Adipose tissue (tissue), 3 donors: ENCODE results near the gene MAST4. TPM values are rescaled to one million over a fixed set of nuclear protein-coding genes. Genes with fewer than 3 reads are reported as not detected.
"Not testable (repeated sequence)": the region's sequence is repeated elsewhere in the genome, so short reads cannot be mapped to it uniquely, and the experiment has no call there.

Experiments used
- H3K27ac ChIP-seq: one replicate; pipeline ENCODE4 v1.5.1; 2013; ENCODE audit warnings: low read depth, low read length
- WGBS, 3 donors: extraction: QIAGEN DNeasy Blood & Tissue Kit; methylation state at CpG; one replicate each; pipeline ENCODE4 v1.1.7; 2013; 5-methylcytosine and 5-hydroxymethylcytosine counted together
- polyA plus RNA-seq, 3 donors: library from polyadenylated mRNA; stranded (reverse); fragments of 200-250 nt; gene quantifications; one replicate each; pipeline ENCODE4 v1.2.3, GENCODE V29; 2013
- donor health status: healthy with polysubstance abuse.
- donor health status: Bipolar disorder and iron deficiency.
- donor health status: healthy.

The MAST4 gene
- polyA plus RNA-seq, 3 donors: 2.7 to 16.6 (median 11.8) TPM

GRCh38 chr5:67106626-67107342 lies 510.6 kb downstream of the MAST4 start:
- 55 to 74% (median 72%) methylated on average over 2 of the region's 2 CpGs for WGBS, 3 donors
- H3K27ac ChIP-seq: no peak overlapping the region

GRCh38 chr5:67111779-67112178 lies 515.6 kb downstream of the MAST4 start:
- no peak overlapping the region for H3K27ac ChIP-seq
- 75 to 93% (median 79%) methylated on average over 1 of the region's 1 CpG for WGBS, 3 donors

GRCh38 chr5:67115246-67115645 lies 519.1 kb downstream of the MAST4 start:
- WGBS, 3 donors: 32 to 81% (median 73%) methylated on average over 3 of the region's 3 CpGs
- H3K27ac ChIP-seq: no peak overlapping the region

- WGBS, 3 donors: 95 to 99% (median 96%) methylated on average over 3 of the region's 3 CpGs
Measured at GRCh38 chr5:67115817-67116216, 519.6 kb downstream of the MAST4 start.

GRCh38 chr5:67118050-67118620 lies 521.9 kb downstream of the MAST4 start:
- WGBS, 3 donors: 86 to 93% (median 91%) methylated on average over 4 of the region's 4 CpGs
- no peak overlapping the region for H3K27ac ChIP-seq

More at GRCh38 chr5:67115817-67116216, 519.6 kb downstream of the MAST4 start:
- no peak overlapping the region for H3K27ac ChIP-seq

GRCh38 chr5:67119010-67119409 lies 522.8 kb downstream of the MAST4 start:
- no peak overlapping the region for H3K27ac ChIP-seq
- 95 to 100% (median 100%) methylated on average over 1 of the region's 1 CpG for WGBS, 3 donors

- H3K27ac ChIP-seq: no peak overlapping the region
Measured at GRCh38 chr5:67120032-67120431, 523.8 kb downstream of the MAST4 start.

GRCh38 chr5:67123819-67124218 lies 527.6 kb downstream of the MAST4 start:
- no peak overlapping the region for H3K27ac ChIP-seq
- 90 to 96% (median 95%) methylated on average over 7 of the region's 7 CpGs for WGBS, 3 donors

GRCh38 chr5:67124556-67124955 lies 528.4 kb downstream of the MAST4 start:
- WGBS, 3 donors: 84 to 93% (median 93%) methylated on average over 4 of the region's 4 CpGs
- H3K27ac ChIP-seq: no peak overlapping the region

GRCh38 chr5:67127347-67127895 lies 531.2 kb downstream of the MAST4 start:
- not testable (repeated sequence) for H3K27ac ChIP-seq
- 92 to 95% (median 93%) methylated on average over 5 of the region's 5 CpGs for WGBS, 3 donors

- no peak overlapping the region for H3K27ac ChIP-seq
- WGBS, 3 donors: 85 to 90% (median 88%) methylated on average over 2 of the region's 2 CpGs
Measured at GRCh38 chr5:67129768-67130167, 533.6 kb downstream of the MAST4 start.

GRCh38 chr5:67133217-67133616 lies 537.0 kb downstream of the MAST4 start:
- no peak overlapping the region for H3K27ac ChIP-seq
- WGBS, 3 donors: 44 to 48% (median 48%) methylated on average over 2 of the region's 2 CpGs

GRCh38 chr5:67133776-67134175 lies 537.6 kb downstream of the MAST4 start:
- WGBS, 3 donors: 80 to 90% (median 86%) methylated on average over 3 of the region's 3 CpGs
- H3K27ac ChIP-seq: no peak overlapping the region

GRCh38 chr5:67135381-67135984 lies 539.3 kb downstream of the MAST4 start:
- WGBS, 3 donors: 82 to 94% (median 94%) methylated on average over 6 of the region's 6 CpGs
- H3K27ac ChIP-seq: no peak overlapping the region

- WGBS, 3 donors: 90 to 94% (median 91%) methylated on average over 5 of the region's 5 CpGs
Measured at GRCh38 chr5:67139030-67139429, 542.8 kb downstream of the MAST4 start.

GRCh38 chr5:67140413-67140812 lies 544.2 kb downstream of the MAST4 start:
- WGBS, 3 donors: 74 to 95% (median 78%) methylated on average over 4 of the region's 4 CpGs

More at GRCh38 chr5:67139030-67139429, 542.8 kb downstream of the MAST4 start:
- no peak overlapping the region for H3K27ac ChIP-seq

GRCh38 chr5:67141644-67142043 lies 545.5 kb downstream of the MAST4 start:
- no peak overlapping the region for H3K27ac ChIP-seq

More at GRCh38 chr5:67140413-67140812, 544.2 kb downstream of the MAST4 start:
- no peak overlapping the region for H3K27ac ChIP-seq

GRCh38 chr5:67142816-67143215 lies 546.6 kb downstream of the MAST4 start:
- WGBS, 3 donors: 86 to 93% (median 90%) methylated on average over 8 of the region's 8 CpGs
- no peak overlapping the region for H3K27ac ChIP-seq

GRCh38 chr5:67143549-67143948 lies 547.4 kb downstream of the MAST4 start:
- 89 to 92% (median 91%) methylated on average over 2 of the region's 2 CpGs for WGBS, 3 donors

More at GRCh38 chr5:67143549-67143948, 547.4 kb downstream of the MAST4 start:
- no peak overlapping the region for H3K27ac ChIP-seq
